ENCODE measurements around the gene UBE2S.

GRCh38 chr19:55360902-55361301, 46.7 kb downstream of the UBE2S start:
- no peak for TF ChIP-seq CTCF (IDR thresholded peaks at IDR 0.05)
- TF ChIP-seq POLR2A (IDR thresholded peaks at IDR 0.05) = no peak
